T47D (cell line): ENCODE data around the gene CMBL.
"Not testable (repeated sequence)": the region's sequence is repeated elsewhere in the genome, so short reads cannot be mapped to it uniquely, and the experiment has no call there.

Source experiments
- DNase-seq, 2 experiments: peaks; one replicate each; pipeline versions ENCODE4 v3.0.0 to v3.0.0-alpha.2; 2011 to 2012; ENCODE audit warnings: low read depth in 1 of 2, low spot score in 1 of 2
- JUND ChIP-seq: IDR thresholded peaks from 2 replicates; pipeline ENCODE4 v1.6.1; 2012; ENCODE audit warnings: low read depth
- in situ Hi-C: cut with HindIII; loops from 2 replicates; pipeline ENCODE4 v1.10.0; 2016; ENCODE audit warnings: low sequenced_read_pairs, low pct_unique_long_range_greater_than_20kb

The CMBL gene

DNA sequence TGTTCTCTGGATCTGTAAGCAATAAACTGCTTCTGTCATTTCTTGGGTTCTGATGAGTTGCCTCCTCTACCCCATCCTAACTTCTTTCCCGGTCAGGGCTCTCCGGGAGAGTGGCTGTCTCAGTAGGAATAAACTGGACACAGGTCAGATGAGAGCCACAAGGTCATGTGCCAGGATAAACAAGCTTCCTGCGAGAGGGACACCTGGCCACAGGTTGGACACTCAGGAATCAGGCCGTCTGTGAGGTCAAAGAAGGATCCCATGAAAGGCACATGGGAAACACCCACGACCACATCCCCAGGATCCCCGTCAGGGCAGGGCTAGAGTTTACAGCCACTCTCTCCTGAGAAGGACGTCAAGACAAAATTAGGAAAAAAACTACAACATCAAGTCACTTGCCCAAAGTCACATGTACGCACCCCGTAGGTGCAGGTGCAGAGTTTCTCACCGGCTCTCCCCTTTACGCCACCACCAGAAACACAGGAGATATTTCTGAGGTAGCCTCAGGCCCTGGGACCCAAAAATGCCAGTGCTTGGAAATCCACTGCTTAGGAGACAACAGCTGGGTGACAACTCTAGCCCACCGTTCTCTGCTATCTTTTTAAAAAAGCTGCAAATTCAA, 28.9 kb downstream of the CMBL start:
- no peak for TF ChIP-seq JUND
- no peak for DNase-seq
- in situ Hi-C loops: no loop called here

DNA sequence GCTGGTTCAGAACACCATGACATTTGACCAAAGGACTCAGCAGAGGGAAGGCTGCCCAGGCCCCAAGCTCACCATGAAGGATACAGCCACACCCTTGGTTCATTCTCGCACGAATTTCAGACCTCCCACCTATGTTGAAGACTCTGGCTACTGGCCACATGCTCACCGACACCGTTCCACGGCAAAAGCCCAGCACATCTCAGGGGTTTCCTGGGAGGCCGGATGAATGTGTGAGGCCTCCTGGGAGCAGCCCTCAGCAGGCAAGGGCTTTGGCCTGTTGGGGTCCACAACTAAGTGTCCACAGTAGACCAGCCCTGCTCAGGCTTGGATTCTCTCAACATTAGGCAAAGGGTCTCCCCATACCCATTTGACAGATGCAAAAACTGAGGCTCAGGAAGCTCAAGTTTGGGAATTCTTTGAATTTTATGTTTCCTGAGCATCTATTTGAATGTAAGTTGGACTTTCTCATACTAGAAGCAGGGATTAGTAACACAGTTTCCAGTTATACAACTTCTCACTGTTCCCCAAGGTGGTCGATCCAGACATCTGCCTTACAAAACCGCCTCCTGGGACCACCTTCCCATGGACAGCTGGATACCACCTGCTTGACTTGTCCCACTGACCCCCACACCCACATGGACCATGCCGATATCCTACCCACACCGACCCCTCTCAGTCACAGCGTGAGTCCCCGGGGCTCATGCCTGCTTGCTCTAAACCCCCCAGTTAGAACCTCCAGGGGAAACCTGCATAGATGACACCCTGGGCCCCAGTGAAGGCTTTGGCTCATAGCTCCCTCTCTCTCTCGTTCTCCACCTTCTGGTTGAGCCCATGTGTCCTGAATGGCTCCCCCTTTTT, 29.7 kb downstream of the CMBL start:
- TF ChIP-seq JUND: no peak
- no peak for DNase-seq
- in situ Hi-C loops: no loop called here

DNA sequence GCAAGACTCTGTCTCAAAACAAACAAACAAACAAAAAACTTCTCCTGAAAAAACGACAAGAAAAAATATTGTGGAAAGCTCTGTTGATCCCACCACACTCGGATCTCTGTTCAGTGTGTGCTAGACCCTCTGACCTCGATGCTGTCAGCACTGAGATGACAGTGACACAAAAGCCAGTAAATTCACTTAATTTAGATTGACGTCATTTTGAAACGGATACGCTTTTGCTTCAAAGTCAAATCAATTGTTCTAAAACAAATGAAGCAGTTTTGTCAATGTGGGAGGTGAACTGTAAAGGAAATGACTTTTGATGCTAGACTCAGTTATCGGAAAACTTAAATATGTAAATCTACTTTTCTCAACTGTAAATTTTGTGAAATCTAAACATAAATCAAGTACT, 31.0 kb downstream of the CMBL start:
- no peak for TF ChIP-seq JUND
- in situ Hi-C loops: no loop called here
- no peak for DNase-seq

DNA sequence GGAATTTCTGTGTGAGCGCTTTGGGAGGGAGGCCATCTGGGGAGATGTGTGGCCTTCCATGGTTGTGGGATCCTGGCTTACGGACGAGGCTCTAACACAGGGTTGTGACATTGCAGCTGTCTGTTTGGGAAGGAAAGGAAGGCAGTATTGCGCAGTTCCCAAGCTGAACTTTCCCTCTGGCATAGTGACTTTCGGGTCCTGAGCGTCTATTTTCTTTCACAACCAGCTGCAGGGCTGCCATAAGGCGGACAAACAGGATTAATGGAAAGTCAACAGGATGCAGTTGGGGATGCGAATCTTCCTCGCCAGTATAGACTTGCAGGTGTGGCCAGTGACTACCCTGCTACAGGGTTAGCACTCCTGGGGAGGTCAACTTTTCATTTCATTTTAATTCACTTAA, 31.7 kb downstream of the CMBL start:
- in situ Hi-C loops: no loop called here
- no peak for DNase-seq
- no peak for TF ChIP-seq JUND

DNA sequence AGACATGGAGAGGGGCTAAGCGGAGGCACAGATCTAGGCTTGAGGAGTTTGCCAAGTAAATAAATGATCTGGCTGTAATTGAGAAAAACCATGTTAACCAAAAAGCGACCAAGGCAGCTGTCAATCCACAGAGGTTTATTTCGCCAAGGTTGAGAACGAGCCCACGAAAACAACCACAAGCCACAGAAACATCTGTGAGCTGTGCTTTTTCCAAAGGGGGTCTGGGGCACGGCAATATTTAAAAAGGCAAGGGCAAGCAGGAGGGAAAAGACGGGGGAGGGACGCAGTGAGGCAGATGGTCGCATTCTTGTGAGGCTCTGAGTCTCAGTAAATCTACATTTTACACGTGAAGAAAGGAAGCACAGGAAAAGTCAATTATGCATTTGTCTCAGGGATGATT, 32.2 kb downstream of the CMBL start:
- no peak for TF ChIP-seq JUND
- no peak for DNase-seq
- in situ Hi-C loops: no loop called here

DNA sequence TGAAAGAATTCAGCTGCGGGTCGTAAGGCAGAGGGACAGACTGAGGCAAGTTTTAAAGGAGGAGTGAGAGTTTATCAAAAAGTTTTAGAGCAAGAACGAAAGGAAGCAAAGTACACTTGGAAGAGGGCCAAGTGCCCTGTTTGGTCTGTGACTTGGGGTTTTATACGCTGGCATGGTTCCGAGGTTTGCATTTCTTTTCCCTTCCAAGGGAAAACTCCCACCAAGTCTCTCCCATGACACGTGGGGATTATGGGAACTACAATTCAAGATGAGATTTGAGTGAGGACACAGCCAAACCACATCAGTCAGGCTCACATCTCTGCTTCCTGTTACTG, 34.9 kb downstream of the CMBL start:
- in situ Hi-C loops: not testable (repeated sequence)

DNA sequence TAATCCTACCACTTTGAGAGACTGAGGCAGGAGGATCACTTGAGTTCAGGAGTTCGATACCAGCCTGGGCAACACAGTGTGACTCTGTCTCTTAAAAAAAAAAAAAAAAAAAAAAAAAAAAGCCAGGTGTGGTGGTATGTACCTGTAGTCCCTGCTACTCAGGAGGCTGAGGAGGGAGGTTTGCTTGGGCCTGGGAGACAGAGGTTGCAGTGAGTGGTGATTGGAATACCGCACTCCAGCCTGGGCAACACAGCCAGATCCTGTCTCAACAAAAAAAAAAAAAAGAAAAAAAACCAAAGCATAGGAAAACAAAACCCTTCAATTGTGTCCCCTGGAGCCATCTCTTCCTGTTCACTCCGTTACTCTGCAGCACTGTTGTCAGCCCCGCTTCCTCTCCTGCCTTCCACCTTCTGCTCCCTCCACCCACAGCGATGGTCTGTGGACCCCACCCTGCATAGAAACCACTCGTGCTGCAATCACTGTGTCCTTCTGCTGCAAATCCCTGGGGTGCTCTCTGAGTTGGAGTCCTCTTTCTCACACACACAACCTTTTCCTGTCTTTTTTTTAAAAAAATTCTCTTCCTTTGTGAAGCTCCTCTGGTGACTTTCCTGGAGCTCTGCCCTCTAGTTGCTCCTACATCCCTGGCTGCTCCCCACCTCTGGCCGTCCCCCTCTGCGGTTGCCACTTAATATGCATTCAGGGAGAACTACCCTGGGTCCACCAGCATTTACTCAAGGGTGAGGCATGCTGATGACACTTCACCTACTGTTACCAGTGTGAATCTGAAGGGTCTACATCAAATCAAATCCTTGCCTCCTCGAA, 35.4 kb downstream of the CMBL start:
- no peak for TF ChIP-seq JUND
- in situ Hi-C loops: no loop called here
- no peak for DNase-seq

More for the DNA sequence above, 34.9 kb downstream of the CMBL start:
- not testable (repeated sequence) for DNase-seq

DNA sequence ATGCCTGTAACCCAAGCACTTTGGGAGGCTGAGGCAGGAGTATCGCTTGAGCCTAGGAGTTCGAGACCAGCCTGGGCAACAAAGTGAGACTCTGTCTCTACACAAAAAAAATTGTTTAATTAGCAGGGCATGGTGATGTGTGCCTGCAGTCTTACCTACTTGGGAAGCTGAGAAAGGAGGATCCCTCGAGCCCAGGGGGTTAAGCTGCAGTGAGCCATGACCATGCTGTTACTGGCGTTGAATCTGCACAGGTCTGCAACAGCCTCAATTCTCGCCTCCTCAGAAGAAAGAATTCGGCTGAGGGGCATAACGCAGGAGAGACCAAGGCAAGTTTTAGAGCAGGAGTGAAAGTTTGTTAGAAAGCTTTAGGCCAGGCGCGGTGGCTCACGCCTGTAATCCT, 39.6 kb downstream of the CMBL start:
- no peak for DNase-seq
- no peak for TF ChIP-seq JUND
- in situ Hi-C loops: no loop called here

DNA sequence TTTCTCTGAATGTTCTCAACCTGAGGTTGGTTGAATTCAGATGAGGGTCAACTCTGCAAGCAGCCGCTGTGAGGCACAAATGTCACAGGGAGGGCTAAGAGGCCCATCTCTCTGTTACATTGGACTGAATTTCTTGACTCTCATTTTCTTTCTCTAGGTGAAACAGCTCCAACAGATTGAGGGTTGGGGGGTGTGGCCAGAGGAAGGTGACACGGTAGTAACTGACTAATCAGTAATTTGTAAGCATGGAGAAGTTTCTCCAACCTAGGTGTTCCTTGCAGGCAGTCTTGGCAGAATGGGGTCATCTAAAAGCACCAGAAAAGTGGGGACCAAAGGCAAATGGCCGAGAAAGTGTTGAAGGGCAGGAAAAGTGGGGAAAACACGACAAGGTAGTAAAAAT, 40.9 kb downstream of the CMBL start:
- TF ChIP-seq JUND: no peak
- no peak for DNase-seq
- in situ Hi-C loops: no loop called here

DNA sequence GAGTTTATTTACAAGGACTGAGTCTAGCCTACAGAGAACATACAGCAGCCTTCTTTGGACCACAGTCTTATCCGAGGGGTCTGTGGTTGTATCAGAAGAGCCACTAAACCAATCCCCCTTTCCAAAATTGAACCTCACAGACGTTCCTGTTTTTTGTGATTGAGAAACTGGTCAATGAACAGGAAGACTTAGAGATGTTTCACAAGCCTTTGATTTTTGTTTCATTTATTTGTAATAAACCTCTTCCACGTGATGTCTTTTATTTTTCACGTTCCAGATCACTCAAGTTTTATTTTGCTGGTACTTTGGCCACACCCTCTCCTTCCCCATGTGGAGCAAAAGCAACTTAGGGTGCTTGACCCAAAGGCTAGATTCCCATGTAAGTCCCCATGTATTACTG, 41.6 kb downstream of the CMBL start:
- TF ChIP-seq JUND: no peak
- in situ Hi-C loops: no loop called here
- no peak for DNase-seq

DNA sequence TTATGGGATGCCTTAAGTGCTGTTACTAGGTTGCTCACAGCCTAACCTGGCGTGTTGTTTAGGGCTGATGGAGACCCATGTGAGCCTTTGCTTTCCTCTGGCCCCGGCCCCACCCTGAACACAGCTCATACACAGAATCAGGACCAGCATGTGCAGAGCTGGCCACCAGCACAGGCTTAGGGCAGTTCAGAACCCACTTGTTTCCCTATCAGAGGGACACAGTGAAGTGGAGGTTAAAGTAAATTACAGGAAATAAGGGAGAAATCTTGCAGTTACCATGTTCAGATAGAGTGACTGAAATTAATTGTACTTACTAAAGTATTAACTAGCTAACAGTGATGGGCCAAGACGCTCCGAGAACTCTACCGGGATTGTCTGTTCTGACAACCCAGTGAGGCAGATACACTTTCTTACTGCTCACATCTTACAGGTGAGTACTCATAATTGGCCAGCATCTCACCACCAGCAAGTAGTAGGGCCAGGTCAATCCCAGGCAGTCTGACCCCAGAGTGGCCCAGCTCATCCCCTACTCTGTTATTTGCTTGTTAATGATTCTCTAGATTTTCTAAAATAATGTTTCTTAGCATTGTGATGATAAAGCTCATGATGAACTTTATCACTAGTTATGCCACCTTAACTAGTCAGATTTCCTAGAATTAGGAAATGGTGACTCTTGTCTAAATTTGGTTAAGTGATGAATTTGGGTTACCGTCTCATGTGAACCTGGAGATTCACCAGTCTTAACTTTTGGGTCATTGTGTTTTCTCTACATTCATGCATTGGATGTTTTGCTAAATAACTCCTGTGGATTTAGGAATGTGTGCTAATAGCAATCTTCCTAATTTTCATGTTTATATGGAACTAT, 42.2 kb downstream of the CMBL start:
- no peak for TF ChIP-seq JUND
- DNase-seq: no peak
- in situ Hi-C loops: no loop called here

DNA sequence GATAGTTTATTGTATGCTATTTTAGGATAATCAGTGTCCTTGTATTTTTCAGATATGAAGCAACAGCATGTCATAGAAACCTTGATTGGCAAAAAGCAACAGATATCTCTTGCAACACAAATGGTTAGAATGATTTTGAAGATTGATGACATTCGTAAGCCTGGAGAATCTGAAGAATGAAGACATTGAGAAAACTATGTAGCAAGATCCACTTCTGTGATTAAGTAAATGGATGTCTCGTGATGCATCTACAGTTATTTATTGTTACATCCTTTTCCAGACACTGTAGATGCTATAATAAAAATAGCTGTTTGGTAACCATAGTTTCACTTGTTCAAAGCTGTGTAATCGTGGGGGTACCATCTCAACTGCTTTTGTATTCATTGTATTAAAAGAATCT, 43.1 kb downstream of the CMBL start:
- in situ Hi-C loops: no loop called here
- no peak for DNase-seq
- no peak for TF ChIP-seq JUND
